ENCODE measurements around the gene COMMD10.

The COMMD10 gene

GRCh38 chr5:116265471-116265870 is 180.6 kb downstream of the COMMD10 start:
- no peak for TF ChIP-seq CTCF (IDR thresholded peaks at IDR 0.05; ENCODE audit: control insufficient read depth, extremely low read depth, insufficient read depth)
- no peak overlapping the region for H3K4me3 ChIP-seq (ENCODE audit: low read depth, low read length)
- no peak for DNase-seq (ENCODE audit: low read depth)

- no peak for TF ChIP-seq CTCF (IDR thresholded peaks at IDR 0.05; ENCODE audit: control insufficient read depth, extremely low read depth, insufficient read depth)
- no peak overlapping the region for H3K4me3 ChIP-seq (ENCODE audit: low read depth, low read length)
- DNase-seq (ENCODE audit: low read depth), result no peak
Measured at GRCh38 chr5:116271446-116272025, 186.7 kb downstream of the COMMD10 start.

DNA sequence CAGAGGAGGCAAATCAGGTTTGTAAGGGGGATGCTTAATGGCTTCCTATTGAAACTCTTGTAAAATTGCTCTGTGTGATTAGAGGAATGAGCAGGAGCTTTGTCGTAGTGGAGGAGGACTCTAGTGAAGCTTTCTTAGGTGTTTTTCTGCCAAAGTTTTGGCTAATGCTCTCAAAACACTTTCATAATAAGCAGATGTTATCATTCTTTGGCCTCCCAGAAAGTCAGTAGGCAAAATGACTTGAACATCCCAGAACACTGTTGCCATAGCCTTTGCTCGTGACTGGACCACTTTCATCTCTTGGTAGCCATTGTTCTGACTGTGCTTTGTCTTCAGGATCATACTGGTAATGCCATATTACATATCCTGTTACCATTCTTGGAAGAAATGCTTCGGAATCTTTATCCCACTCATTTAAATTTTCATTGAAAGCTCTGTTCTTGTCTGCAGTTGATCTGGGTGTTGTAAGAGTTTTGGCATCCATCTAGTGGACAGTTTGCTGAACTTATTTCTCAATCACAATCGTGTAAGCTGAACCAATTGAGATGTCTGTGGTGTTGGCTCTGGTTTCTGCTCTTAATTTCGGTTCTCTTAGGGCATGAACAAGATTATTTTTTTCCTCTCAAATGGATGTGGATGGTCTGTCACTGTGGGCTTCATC is 187.6 kb downstream of the COMMD10 start:
- no peak overlapping the region for H3K4me3 ChIP-seq (ENCODE audit: low read depth, low read length)
- TF ChIP-seq CTCF (IDR thresholded peaks at IDR 0.05; ENCODE audit: control insufficient read depth, extremely low read depth, insufficient read depth), result peak; percentile 27; the same call in 1 of the 2 replicates
- DNase-seq (ENCODE audit: low read depth), result no peak

GRCh38 chr5:116273448-116274242 is 188.8 kb downstream of the COMMD10 start:
- no peak for TF ChIP-seq CTCF (IDR thresholded peaks at IDR 0.05; ENCODE audit: control insufficient read depth, extremely low read depth, insufficient read depth)
- DNase-seq (ENCODE audit: low read depth), result peak; percentile 64
- H3K4me3 ChIP-seq (ENCODE audit: low read depth, low read length), result no peak overlapping the region

DNA sequence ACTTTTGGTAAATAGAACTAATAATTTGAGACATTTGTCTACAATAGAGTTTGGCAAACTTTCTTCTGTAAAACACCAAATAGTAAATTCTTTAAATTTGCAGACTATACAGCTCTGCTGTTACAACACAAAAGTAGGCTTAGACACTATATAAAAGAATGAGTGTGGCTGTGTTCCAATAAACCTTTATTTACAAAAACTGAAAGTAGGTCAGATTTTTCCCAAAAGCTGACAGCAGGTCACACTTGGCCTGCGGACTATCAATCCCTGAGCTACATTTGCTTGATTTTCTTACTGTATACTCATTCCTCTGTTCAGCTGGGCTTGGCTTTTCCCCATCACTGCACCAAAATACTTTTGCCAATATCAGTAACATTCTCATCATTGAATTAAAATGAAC is 189.4 kb downstream of the COMMD10 start:
- no peak for DNase-seq (ENCODE audit: low read depth)
- 0 out of 2 replicates have a peak overlapping the region, but pooled peaks have one; percentile 5 for H3K4me3 ChIP-seq (ENCODE audit: low read depth, low read length)
- TF ChIP-seq CTCF (IDR thresholded peaks at IDR 0.05; ENCODE audit: control insufficient read depth, extremely low read depth, insufficient read depth), result no peak

DNA sequence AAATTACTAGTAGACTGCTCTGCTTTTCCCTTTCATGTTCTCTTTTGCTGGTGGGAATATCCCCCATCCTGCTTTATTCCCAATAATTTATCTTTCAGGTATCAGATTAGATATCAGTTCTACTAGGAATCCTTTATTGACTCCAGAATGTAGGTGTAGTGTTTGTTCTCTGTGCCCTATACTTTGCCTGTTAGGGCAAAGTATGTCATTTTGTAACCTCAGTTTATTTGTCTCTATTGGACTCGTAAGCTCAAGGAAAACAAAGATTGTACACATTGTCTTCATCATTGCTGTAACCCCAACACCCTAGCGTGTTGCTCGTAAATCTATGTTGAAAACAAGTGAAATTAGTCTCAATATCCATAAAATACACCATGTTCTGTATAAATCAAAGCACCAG is 190.5 kb downstream of the COMMD10 start:
- TF ChIP-seq CTCF (IDR thresholded peaks at IDR 0.05; ENCODE audit: control insufficient read depth, extremely low read depth, insufficient read depth), result no peak
- no peak overlapping the region for H3K4me3 ChIP-seq (ENCODE audit: low read depth, low read length)
- DNase-seq (ENCODE audit: low read depth), result no peak
